GM18519 (cell line): ENCODE data around the gene PRR7.

Source experiments
- ATAC-seq: cut with Tn5 transposase; IDR thresholded peaks from one replicate; pipeline ENCODE4 v1.9.1; 2021; ENCODE audit warnings: mild to moderate bottlenecking, moderate library complexity; ENCODE audit not compliant: unreplicated experiment, low FRiP score

The PRR7 gene

DNA sequence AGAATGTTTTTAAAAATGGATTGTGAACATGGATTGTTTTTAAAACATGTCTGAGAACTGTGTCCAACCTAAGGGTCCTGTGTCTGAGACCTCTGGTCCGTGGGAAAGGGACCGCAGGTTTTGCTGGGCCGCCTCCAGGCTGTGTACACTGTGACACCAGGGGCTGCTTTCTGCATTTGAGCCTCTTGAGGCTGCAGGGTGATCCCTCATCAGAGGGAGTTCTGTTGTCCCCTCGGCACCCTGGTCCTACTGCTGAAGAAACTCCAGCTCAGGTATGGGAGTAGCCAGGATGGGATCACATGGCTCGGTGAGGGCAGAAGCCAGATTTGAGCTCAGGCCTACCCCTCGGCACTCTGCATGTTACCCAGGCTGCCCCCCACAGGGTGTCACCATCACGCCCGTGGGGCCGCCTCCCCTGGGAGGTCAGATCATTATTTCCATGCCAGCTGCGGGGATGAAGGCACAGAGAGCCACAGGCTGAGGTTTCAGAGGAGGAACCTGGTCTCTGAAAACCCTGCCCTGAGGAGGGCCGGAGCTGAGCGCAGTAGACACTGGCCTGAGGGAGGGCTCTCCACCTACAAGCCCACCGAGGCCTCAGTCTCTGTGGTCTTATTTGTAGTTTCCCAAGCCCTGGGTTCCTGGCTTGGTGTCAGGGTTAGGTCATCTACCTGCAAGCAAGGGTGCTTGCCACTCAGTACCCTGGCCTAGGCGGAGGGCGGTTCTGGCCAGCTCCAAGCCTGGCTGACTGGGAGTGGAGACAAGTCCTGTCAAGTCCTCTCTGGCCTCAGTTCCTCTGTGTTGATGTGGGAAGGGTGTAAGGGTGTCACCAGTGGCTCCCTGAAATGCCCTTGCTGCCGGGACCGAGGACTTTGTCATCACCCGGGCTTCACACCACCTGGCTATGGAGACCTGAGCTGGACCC, 2.8 kb downstream of the PRR7 start:
- no peak for ATAC-seq

DNA sequence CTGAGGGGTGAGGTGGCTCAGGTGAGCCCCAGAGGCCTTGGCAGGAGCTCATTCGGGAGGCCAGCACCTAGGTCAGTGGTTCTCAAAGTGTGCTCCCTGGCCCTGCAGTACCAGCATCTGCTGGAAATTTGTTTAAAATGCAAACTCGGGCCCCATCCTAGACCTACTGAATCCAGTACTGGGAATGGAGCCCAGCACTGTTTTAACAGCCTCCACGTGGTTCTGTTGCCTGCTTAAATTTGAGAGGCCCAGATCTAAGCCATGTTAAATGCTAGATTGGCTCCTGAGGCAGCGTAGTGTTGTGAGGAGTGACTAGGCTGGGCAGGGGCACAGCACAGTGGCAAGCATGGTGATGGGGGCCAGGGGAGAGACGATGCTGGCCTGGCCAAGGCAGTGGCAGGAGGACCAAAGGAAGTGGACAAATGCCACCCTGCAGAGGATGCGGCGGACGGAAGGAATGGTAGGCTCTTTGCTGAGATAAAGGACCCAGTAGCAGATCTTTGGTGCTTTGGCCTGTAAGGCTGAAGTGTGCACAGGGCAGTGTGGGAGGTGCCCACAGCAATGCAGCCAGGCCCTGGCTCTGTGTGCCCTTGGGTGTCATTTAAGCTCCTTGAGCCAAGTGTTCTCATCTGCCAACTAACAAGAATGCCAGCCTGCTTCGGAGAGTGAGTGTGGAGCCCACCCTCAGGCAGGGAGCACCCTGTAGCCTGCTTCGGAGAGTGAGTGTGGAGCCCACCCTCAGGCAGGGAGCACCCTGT, 4.2 kb downstream of the PRR7 start:
- no peak for ATAC-seq

DNA sequence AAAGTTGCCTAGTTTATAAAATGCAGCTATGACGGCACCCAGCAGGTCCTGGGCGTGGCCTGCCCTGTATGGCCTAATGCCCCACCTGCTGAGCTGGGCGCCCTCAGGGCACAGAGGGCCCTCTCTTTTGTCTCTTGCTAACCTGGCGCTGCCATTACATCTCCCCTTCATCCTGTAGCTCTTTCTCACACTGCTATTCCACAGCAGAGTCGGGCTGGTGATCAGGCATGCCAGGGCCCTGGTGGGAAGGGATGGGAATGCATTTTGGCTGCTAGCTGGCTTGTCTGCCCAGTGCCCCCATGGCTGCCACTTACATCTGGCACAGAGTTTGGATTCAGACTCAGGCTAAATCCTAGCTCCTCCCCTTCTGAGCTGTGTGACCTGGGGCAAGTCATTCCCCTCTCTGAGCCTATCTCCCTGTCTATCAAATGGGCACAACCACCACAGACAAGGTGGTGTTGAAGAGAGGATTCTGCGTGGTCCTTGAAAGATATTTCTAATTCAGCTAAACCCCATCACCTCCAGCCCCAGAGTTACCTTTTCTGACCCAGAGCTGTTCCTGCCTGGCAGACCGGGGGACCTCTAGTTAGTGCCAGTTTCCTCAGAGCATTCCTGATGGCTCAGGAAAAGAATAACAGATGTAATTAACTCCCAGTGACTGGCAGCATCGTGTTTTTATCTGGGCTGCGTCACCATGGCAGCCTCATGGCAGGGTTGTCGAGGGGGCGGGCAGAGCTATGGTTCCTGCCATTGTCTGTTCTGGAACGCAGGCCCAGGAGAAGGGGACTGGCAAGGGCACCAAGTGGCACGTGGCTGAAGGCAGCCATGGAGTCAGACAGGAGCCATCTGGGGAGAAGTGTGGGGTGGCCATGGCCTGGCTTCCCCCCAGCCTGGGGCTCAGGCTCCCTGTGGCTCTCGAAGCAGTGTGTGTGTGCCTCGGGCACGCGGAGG, 6.3 kb downstream of the PRR7 start:
- ATAC-seq = no peak

DNA sequence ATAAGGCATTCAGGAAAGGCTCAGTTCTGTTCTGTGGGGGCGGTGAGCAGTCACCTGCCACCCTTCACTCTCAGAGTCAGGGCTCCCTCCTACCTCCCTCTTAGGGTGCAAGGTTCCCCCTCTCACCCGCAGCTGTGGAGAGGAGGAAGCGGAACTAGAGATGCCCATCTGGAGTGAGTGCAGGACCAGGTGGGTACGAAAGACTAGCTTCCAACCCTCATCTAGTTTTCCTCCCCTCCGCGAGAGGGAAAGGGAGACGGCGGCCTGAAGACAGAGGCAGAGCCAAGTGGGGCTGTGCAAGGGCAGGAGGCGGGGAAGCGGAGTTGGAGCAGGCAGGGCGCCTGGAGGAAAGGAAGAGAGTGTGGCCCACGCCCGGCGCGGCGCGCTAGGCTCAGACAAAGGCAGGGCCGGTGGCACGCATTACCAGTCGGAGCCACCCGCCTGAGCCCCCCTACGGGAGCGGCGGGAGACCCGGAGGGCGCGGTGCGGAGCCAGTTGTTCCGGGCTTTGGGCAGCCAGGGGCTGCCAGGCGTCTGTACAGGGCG, 7.3 kb downstream of the PRR7 start:
- ATAC-seq = no peak

DNA sequence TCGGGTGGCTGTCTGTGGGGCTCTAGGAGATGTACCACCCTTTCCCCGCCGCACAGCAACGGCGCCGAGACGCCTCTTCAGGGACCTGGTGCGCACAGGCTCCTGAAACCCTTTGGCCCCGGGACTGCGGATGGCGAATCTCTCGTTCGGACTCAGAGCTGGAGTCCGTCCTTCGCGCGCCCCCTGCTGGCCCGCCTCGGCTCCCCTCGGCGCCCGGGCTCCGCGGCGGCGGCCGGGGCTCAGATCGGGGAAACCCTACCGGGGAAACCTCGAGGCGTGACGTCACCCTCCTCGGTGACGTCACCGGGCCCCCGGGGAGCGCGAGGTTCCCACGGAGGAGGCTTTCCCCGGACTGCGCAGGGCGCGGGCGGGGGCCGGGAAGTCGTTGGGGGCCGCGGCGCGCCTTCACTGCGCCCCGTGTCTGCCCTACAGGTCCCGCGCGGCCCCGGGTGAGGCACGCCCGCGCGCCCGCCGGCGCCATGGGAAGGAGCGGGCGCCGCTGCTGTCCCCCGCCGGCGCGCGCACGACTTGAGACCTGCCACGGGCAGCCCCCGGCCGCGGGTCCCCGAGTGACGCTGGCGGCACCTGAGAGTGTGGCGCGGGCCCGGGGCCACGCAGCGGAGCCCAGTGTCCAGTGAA, 7.9 kb downstream of the PRR7 start:
- ATAC-seq = peak; percentile 30

DNA sequence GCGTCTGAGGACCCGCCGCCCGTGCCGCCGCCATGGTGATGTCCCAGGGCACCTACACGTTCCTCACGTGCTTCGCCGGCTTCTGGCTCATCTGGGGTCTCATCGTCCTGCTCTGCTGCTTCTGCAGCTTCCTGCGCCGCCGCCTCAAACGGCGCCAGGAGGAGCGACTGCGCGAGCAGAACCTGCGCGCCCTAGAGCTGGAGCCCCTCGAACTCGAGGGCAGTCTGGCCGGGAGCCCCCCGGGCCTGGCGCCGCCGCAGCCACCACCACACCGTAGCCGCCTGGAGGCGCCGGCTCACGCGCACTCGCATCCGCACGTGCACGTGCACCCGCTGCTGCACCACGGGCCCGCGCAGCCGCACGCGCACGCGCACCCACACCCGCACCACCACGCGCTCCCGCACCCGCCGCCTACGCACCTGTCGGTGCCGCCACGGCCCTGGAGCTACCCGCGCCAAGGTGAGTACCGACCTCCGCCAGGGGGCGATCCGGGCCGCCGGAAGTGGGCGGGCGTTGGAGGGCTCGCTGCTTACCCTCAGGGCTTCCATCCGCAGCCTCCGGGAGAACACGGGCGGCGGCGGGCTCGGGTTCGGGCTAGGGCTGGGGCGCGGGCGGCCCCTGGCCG, 8.5 kb downstream of the PRR7 start:
- peak; percentile 26 for ATAC-seq

DNA sequence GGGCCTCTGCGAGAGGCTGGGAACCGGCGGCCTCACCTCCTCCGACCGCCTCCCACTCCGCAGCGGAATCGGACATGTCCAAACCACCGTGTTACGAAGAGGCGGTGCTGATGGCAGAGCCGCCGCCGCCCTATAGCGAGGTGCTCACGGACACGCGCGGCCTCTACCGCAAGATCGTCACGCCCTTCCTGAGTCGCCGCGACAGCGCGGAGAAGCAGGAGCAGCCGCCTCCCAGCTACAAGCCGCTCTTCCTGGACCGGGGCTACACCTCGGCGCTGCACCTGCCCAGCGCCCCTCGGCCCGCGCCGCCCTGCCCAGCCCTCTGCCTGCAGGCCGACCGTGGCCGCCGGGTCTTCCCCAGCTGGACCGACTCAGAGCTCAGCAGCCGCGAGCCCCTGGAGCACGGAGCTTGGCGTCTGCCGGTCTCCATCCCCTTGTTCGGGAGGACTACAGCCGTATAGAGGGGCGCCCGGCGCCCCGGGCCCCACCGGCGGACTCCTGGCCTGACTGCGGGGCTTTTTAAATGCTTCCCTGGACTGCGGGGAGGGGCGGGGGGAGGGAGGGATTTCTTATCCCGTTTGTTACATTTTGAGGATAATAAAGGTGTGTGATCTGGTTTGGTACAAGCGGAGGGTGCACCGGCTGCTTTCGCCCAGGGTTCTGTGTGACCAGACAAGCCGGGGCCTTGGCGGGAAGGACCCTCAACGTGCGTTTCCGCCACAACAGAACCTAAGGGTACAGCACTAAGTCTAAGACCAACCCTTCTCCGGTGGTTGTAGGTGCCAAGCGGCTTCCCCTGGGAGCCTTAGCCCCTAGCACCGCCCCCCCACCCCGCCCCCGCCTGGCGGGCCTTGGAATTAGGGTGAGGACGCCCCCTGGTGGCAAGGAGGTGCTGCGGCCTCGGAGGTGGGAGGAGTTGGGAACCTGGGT, 9.3 kb downstream of the PRR7 start:
- peak; percentile 3 for ATAC-seq

DNA sequence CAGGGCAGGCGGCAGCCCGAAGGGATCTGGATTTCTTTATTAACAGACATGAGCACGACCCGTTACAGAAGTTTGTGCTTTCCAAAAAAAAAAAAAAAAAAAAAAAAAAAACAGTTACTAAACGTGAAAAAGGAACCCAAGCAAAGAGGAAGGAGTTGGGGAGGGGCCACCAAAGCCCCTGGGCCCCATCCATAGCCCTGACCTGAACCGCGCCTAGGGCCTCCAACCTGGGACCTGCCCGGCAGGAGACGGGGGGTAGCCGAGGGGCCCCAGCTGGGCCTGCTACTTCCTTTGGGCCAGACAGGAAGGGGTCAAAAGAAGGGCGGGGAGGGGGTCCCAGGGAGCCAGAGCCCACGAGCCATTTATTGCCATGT, 10.0 kb downstream of the PRR7 start:
- no peak for ATAC-seq

DNA sequence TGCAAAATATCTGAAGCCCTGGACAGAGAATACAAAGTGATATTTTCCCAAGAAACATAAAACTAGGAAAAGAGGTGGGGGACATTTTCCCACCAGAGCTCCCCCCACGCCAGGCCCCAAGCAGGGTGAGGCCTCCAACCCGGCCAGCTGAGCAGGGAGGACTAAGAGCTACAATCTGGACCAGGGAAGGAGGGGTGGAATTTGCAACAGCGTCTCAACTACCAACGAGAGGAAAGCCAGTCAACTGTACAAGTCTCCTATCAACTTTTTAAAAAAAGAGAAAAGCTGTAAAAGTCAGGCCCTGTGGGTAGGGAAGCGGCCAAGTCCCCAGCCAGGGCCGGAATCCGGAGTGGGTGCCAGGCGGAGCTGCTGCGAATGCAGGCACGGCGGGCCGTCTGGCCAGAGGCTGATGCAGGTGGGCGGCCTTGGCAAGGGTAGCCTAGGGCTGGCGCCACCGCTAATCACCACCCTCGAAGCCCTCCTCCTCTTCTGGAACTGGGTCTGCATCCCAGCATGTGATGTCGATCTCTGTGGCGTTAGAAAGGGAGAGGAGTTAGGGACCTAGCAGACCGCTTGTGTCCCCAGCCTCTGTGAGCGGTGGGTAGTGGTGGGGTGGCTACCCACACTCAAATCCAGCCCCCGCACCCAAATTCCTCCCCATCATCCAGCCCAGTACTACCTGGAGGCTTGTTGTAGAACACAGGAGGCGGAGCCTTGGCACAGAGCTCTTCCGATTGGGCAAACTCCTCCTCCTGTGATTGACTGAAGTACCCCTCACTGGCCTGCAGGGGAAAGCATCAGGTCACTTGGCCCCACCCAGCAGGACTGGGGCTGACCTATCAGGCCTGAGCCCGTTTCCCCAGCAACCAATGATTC, 10.6 kb downstream of the PRR7 start:
- peak; percentile 28 for ATAC-seq

DNA sequence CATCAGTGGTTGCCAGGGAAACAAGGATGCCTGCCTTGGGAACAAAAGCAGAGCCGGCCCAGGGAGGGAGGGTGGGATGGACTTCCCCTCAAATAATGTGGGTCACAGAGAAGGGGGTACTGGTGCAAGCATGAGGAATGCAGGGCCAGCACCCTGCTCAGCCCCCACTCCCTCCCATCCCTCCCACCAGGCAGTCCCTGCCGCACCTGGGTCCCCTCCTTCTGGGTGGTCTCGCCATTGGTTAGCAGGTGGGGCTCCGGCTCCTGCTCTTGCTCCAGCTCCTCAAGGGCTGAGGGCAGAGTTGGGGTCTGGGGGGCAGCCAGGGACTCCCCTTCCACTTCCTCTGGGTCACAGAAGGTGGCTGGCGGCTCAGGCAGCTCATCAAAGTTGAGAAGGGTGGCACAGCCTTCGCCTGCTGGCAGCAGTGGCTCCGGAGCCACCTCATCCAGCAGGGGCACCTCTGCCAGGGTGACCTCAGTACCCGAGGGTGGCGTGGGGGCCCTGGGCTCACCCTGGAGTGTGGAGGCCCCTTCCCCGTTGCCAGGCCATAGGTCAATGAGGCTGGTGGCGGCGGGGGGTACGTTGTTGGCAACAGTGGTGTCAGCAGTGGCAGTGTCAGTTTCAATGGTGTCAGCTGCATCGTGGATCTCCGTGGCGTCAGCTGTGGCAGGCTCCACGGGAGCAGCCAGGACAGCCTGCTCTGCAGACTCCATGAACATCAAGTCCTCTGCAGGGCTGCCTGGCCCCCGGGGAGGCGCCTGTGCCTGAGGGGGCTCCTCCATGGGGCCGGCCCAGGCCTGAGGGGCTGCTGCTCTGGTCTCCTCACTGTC, 11.5 kb downstream of the PRR7 start:
- ATAC-seq = no peak

DNA sequence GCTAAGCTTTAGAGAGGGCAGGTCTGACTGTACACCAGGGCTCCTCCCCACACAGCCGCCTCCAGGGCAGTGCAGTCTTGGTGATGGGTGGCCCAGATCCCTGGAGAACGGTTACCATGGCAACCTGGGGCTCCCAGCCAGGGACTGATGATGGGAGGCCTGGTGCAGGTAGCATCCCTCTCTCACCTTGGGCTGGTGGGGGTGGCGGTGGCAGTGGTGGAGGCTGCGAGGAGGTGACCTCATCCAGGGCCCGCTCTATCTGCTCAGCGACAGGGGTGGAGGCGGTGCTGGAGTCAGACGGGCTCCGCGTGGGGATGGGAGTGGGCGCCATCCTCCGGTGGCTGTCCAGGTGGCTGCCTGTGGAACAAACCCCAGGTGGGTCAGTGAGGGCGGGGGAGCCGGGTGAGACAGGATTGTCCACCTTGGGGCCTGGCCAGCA, 12.3 kb downstream of the PRR7 start:
- no peak for ATAC-seq

DNA sequence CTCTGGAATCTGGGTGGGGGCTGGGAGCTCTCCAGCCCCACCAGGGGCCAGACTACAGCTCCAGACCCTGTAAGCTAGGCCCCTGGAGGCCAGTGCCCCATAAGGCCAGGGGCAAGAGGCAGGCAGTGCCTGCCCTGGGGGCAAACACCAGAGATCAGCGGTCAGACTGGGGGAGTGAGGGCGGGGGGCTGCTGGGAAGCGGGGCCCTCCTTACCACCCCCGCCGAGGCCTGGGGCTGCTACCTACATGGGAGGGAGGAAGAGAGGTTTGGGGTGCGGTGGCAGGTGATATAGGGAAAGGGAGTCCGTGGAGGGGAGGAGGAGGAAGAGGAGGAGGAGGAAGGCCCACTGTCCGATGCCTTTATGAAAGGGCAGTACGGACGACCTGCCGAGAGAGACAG, 12.7 kb downstream of the PRR7 start:
- ATAC-seq = no peak

DNA sequence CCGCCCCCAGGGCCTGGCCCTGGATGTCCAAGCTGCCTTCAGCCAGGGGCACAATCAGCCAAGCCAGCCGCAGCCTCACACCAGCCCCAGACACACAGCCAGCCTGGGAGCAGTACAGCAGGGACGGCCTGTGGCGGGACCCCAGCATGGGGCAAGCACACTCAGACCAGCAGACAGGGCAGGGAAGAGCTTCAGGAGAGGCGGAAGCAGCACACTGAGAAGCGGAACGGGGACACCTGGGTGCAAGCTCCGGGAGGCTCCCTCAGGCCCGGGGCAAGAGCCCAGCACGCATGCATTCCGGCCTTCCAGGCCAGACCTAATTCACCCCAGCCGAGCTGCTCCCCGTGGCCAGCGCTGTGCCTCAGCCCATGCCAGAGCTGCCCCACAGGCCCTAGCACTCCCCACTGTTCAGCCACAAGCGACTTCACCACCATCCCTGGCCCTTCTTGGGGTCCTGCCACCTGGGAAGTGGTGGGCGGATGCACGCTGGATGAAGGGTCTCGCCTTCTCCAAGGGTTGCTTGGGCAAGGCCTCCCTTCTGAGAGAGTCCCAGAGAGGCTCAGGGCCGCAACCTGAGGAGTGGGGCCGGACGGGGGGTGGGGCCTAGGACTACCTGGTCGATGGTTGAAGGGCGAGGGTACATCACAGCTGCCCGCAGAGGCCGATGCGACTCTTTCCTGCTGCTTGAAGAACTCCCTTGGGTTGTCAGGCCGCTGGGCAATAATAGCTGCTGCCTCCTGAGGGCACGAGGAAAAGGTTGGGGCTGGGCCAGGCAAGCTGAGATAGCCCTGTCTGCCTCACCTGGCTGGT, 13.4 kb downstream of the PRR7 start:
- no peak for ATAC-seq

DNA sequence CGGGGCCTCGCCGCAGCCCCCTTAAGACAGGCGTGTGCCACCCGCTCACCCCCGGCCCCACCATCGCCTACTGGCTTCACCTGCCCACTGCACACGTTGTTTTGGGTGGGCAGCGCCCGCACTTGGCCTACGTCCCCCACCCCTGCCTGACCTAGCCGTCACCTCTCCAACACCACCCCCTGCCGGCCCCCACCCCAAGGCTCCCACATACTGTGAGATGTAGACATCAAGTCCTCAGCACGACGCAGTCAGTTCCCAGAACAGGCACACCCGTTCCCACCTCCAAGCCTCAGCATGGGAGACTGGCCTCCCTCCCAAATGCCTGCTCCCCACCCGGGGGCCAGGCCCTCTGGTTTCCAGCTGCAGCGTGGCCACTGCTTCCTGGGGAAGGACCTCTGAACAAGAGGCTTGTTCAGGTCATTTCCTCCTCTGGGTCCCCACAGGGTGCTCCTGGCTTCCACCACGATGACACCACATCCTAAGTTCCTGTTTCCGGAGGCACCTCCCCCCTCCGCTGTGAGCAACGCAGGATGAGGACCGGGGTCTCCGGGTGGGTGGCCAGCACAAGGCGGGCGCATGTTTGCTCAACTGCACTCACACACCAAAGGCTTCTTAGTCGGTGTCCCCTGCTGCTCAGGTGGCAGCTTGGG, 15.5 kb downstream of the PRR7 start:
- ATAC-seq = no peak

DNA sequence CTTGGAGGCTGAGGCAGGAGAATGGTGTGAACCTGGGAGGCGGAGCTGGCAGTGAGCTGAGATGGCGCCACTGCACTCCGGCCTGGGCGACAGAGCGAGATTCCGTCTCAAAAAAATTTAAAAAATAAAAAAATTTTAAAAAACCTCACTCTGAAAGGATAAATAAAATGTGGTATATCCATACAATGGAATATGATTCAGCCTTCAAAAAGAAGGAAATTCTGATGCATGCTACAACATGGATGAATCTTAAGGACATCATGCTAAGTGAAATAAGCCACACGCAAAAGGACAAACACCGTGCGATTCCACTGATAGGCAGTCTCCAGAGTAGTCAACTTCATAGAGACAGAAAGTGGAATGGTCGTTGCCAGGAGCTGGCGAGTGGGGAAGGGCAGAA, 18.4 kb downstream of the PRR7 start:
- ATAC-seq = no peak
